ENCODE results near the gene PON2. TPM values are rescaled to one million over a fixed set of nuclear protein-coding genes. Genes with fewer than 3 reads are reported as not detected.

Gene PON2
- total and polyA plus RNA-seq, 2 of the 13 experiments (the other 11 are each of a cell fraction or from before 2014, with no cell fraction given) = 202 to 217 TPM

- TF ChIP-seq ZNF318 (CRISPR knock-in tag; IDR thresholded peaks at IDR 0.05) (no peak), ZBTB1 (CRISPR knock-in tag; IDR thresholded peaks at IDR 0.05; ENCODE audit: borderline replicate concordance) (no peak), IRF9 (CRISPR knock-in tag; IDR thresholded peaks at IDR 0.05; ENCODE audit: borderline replicate concordance) (peak; percentile 68; the same call in 1 of the 2 replicates), NFYB (CRISPR knock-in tag; IDR thresholded peaks at IDR 0.05) (peak; percentile 52), BCL6 (CRISPR knock-in tag; IDR thresholded peaks at IDR 0.05) (0 out of 2 replicates have a peak, but pooled peaks have one; percentile 33), CBX1 (IDR thresholded peaks at IDR 0.05; ENCODE audit: low read depth) (peak; percentile 43), SKIL (CRISPR knock-in tag; IDR thresholded peaks at IDR 0.05; ENCODE audit: borderline replicate concordance) (no peak), ELK4 (CRISPR knock-in tag; IDR thresholded peaks at IDR 0.05; ENCODE audit: borderline replicate concordance) (no peak), ZNF710 (CRISPR knock-in tag; IDR thresholded peaks at IDR 0.05; ENCODE audit: borderline replicate concordance) (peak; percentile 93; the same call in 1 of the 2 replicates), STAT5B (CRISPR knock-in tag; IDR thresholded peaks at IDR 0.05) (no peak)
Observed at GRCh38 chr7:95396136-95397032, 38.4 kb downstream of the PON2 start, which contains the start of gene PON3 (continued).

All from HepG2 (cell line).